Activated T-cell treated with anti-CD3 and anti-CD28 coated beads for 1 hour (primary cell): ENCODE data around the gene RHEX.
"Not testable (repeated sequence)": the region's sequence is repeated elsewhere in the genome, so short reads cannot be mapped to it uniquely, and the experiment has no call there.

Experiments
- DNase-seq: peaks from one replicate; pipeline ENCODE4 v3.0.0-alpha.2; 2020; ENCODE audit warnings: low read depth

Gene RHEX, protein sequence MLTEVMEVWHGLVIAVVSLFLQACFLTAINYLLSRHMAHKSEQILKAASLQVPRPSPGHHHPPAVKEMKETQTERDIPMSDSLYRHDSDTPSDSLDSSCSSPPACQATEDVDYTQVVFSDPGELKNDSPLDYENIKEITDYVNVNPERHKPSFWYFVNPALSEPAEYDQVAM

DNA sequence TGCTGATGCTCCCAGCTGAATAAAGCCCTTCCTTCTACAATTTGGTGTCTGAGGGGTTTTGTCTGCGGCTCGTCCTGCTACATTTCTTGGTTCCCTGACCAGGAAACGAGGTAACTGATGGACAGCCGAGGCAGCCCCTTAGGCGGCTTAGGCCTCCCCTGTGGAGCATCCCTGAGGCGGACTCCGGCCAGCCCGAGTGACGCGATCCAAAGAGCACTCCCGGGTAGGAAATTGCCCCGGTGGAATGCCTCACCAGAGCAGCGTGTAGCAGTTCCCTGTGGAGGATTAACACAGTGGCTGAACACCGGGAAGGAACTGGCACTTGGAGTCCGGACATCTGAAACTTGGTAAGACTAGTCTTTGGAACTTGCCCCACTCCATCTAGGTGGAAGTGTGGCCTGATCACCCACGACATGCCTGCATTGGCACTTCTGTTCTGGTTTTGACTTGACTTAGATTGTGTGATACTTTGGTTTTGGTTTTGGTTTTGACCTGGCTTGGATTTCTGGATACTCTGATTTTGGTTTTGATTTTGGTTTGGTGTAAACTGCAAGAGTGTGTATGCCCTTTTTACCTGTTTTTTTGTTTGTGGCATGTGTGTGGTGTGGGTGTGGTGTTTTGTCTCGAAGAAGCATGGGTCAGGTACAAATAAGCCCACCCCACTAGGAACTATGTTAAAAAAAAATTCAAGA lies at the start of gene RHEX:
TSS of gene RHEX (plus strand) at position 255 of the 692 bp plus-strand sequence. CDS start 44,656 bp downstream, outside the sequence.
- DNase-seq, result not testable (repeated sequence)

DNA sequence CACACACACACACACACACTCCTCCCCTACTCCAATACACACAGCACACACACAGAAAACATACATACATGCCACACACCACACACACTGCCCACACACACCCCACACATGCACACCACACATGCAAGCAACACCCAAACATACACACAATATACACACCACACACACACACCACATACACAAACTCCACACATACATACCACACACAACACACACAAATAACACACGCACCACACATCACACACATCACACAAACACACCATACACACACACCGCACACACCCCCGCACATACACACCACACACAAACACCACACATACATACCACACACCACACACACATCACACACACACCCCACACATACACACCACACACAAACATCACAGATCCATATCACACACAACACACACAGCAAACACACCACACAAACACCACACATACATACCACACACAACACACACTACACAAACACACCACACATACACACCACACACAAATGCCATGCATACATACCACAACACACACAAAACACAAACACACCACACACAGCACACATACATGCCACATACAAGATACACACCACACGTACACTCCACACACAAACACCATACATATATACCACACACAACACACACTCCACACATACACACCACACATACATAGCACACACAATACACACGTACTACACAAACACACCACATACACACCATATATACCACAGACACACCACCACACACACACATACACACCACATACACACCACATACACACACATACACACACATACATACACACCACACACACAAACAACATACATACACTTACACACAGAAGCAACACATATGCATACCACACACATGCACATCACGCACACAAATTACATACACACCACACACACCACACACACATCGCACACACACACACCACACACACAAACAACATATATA lies 48.8 kb upstream of the RHEX start:
- DNase-seq, result no peak

DNA sequence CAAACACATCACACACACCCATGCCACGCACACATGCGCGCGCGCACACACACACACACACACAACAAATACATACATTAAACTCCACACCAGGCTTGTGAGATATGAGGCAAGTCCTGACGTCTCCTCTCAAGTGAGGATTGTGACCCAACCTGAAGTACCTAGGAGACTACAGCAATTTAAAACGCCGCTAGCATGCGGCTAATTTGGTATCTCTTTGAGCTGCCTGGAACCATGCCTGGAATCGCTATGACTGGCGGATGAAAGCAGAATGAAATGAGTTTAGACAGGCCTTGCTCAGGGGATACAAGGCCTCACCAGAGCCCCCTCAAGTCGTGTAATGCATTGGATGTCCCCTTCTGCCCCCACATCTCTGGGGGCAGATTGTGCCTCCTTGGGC lies 48.1 kb upstream of the RHEX start:
- DNase-seq, result no peak

DNA sequence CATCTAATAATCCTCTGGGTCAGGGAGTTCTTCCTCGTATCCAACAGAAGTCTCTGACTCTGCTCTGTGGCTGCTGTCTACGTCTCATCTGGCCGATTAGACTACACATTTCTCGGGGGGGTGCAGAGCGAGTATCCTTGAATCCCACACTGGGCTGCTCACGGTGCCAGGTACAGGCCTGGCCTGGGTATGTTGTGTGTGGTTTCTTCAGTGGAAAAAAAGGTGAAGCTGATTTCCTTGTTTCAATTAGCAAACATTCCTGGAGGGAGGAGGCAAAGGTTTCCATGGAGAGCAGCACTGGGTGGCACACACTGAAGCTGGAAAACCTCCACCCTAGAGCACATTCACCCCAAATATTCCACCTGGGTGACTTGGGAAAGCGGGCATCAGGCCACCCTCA lies 47.7 kb upstream of the RHEX start:
- no peak for DNase-seq

DNA sequence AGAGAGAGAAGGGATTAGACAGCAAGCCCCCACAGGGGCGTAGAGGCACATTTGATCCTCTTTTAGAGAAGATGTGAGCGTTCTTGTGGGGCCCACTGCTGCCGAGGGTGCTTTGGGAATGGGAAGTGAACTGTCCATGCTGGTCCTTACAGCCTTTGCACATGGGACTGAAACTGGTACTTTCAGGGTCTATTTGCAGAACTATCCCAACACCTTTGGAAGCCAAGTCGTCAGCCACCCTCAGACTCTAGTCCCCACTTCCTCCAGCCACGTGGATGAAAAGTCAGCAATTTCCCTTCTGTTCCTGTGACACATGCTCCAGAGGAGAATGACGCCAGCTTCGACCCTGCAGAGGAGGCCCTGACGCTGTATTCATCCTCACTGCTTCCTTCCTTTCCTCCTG lies 47.2 kb upstream of the RHEX start:
- DNase-seq, result no peak

DNA sequence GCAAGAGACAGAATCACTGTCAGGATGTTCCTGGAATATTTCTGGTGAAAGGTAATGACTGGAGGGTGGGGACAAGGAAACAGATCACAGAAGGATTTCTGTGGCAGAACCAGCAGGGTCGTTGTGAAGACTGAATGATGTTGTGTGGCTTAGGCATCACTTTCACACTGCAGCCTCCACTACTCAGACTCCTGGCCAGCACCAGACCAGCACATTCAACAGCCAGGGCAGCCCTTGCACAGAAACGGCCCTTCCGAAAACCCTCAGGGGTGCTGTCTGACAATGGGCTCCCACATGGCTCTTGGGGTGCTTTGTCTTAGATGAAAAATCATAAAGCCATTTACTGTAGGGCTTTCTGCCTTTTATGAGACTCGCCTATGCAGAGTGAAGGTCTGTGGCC lies 46.0 kb upstream of the RHEX start:
- DNase-seq, result no peak

DNA sequence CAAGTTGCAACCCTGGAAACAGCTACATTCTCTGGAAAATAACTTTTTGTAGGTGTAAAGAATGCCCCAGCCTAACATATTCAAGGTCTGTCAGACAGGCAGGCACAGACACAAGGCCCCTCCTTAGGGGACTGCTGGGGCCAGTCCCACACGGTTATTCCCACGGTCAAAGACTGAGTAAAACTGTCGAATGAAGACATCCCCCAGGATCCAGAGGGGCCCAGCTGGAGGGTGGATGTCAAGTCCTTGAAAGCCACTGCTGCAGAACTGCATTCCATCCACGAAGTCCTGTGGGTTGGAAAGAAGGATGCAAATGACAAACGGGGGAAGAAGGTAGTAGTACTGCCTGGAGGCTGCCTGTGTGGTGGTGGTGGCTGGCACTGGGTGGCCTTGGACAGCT lies 42.9 kb upstream of the RHEX start:
- DNase-seq, result no peak

DNA sequence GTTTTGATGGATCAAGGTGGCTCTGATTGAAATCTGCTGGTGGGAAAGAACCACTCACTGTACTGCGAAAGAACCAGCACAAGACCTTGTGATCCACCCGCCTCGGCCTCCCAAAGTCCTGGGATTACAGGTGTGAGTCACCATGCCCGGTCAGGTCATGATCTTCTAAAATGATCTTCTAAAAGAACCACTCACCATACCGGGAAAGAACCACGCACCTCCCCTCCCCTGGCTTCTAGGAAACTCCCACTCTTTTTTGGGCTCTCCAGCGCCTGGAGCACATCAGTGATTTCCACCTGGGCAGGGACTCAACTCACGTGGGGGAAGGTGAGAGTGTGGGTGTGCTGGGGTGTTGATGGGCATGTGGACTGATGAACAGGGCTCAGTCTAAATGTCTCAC lies 41.9 kb upstream of the RHEX start:
- no peak for DNase-seq

DNA sequence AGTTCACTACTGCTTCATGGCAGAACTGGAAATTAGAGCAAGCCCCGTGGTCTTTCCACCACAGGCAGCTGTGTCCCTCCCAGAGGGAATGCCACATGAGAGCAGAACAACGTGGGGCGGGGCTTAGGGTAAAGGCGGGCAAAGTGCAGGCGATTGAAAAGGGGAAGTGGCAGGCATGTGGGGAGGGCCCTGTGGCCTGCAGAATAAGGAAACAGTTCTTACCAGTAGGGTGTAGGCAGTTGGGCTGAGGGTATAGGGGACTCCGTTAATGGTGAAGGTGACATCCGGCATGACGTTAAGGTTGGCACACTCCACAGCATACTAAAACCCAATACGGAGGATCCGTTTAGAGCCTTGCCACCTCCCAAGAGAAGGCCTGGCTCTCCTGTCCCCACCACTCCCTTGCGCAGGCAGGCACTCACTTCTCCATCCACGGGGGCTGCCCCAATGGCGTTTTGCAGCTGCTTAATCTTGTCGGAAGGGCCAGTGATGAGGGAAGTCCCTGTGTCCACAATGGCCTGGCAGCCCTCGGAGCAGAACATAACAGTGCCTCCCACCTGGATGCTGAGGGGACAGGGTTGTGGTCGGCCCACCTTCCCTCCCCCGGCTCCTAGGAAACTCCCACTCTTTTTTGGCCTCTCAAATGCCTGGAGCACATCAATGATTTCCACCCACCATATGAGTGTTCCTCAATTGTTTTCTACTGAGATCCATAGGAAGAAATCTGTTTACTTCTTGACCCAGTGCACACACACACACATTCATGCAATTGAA lies 40.7 kb upstream of the RHEX start:
- peak; percentile 4 for DNase-seq

DNA sequence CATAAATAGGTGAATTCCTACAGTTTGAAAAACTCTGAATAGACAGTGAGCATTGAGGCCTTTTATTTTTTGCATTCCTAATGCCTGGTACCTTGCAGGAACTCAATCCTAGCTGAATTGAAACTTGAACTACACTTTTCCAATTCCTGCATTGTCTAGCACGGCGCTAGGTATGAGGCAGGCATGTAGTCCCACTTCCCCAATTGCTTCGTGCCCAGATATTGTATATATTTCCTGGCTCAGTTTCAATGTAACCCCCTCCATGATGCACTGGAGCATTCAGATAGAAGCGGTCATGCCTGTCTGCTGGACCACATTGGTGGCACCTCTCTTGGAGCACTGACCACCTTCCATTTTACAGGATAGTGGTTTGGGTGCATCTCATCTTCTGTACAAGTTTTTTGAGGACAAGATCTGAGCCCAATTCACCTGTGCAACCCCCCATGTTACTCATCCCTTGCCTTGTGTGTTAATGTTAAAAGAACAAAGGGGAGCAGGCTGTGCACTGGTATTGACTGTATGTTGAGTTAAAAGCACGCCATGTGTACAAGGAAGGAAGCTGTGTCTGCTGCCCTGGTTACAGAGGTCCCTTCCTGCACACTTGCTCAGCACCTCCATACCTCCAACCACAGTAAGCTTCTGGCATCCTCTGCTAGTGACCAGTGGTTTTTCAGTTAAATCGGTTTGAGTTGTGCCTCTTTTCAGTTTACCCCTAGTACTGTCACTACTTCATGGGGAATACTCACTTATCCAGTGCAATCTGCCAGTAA lies 39.8 kb upstream of the RHEX start:
- DNase-seq, result no peak

DNA sequence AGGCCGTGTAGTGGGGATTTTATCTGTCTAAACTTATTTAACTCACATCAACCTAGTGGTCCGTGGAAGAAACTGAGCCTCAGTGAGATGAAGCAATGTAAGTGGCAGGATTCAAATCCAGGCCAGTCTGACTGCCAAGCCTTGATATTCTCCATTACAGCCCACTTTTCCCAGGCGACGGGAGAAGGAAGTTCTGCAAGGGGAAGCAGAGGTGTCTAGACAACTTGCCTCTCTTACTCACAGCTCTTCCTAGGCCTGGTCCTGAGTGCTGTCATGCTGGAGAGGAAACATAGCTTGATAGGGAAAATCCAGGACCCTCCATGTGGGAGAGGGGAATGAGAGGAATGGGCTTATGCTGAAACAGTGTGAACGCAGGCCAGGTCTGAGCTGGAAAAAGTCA lies 38.4 kb upstream of the RHEX start:
- no peak for DNase-seq

DNA sequence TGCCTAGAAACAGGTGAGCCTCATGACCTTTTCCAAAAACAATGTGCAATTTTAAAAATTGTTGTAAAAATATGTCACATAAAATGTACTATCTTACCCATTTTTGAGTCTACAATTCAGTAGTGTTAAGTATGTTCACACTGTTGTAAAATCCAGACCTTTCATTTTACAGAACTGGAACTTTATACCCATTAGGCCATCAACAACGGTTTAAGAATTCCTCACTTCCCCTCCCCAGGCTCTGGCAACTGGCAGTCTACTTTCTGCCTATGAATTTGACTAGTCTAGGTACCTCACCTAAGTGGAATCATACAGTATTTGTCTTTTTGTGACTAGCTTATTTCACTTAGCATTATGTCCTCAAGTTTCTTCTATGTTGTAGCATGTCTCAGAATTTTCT lies 37.9 kb upstream of the RHEX start:
- no peak for DNase-seq

DNA sequence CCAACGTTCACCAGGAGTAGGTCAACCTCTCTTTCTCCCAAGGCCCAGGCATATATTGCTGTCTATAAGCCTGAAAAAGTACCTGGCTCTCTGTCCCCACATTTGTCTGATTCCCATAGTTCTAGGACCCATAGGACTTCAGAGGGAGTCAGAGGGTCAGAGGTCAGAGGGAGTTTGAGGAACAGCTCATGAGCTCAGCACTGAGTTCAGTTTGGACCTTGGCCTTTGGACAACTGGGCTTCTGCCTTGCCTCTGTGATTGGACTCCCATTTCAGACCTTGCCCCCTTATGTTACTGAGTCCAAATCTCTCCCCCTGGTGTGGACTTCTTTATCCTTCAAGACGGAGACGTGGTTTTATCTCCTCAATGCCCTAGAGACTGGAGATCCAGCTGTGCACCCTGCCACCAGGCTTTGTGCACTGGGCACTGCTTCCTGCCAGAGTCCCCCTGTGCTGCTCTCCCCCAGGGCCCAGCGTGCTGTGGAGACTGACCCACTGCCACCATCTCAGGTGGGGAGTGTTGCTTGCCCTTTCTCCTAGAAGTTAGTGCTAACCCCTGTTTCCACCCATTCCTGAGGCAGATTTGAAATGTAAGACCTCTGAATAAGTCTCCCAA lies 32.5 kb upstream of the RHEX start:
- no peak for DNase-seq

DNA sequence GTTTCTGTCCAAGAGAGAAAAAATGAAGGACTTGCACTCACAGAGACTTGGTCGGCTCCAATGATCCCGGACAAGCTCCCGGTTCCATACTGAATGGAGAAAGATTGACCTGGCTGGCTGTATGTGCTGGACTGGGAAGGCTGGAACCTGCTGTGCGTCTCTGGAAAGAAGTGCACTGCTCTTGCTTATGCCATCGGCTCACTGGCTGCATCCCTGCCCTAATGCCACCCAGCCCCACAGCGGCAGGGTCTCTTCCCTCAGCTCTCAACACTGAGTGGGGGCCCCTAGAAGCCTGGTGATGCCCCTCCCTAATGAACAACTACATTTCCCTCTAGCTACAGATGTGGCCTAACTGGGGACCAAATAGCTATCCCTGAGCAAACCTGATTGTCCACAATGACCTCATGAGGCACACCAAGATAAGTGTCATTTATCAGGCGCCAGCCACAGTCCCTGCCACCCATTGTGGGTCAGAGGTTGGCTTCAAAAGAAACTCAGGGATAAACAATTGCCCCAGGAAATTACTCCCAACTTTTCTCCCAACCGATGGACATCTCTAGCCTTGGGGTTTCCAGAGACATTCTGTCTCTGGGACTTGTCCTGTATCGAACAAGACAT lies 31.9 kb upstream of the RHEX start:
- no peak for DNase-seq

DNA sequence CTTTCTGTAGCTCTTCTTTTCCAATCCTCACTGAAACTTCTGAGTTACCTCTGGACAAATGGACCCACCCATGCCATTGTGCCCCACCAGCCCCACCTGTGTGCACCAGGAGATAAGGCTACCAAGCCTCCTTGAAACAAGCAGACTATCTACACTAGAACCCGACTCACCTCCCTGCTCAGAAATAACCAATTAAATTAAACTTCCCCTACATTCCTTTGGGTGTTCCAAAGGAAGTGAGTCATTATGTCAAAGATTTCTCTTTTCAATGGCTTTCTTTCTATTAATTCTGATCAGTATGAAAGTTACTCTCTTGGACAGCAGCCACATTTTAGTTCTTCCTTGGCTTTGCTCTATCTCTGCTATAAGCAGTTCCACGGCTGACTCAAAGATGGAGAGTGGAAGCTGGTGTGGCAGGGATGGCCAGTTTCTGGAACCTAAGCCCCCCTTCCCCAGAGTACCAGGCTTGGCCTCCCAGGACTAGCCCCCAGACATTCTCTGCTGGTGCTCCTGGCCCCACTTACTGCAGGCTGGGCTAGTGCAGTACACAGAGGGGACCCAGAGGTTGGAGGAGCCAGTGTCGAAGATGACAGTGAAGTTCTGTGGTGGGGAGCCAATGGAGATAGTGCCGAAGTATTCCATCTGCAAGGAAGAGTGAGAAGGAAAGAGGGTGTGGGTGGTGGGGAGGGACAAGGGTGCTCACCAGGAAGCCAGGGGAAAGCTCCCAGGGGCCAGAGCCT lies 31.2 kb upstream of the RHEX start:
- no peak for DNase-seq

DNA sequence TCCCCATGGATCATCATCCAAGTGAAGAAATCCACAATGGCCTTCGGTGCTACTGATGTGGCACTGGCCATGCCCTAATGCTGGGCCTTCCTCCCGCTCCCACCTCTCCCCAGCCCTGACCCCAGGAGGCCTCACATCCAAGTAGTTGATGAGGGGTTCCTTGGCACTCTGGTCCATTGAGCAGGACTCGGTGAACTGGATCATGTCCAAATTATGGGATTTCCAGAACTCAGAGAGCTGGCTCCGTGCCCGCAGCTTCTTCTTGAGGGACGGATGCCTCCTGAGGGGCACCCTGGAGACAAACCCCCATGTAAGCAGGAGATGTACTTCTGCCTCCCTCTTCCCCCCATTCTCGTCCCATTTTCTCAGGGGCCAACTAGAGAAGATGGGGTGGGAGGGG lies 30.2 kb upstream of the RHEX start:
- no peak for DNase-seq

DNA sequence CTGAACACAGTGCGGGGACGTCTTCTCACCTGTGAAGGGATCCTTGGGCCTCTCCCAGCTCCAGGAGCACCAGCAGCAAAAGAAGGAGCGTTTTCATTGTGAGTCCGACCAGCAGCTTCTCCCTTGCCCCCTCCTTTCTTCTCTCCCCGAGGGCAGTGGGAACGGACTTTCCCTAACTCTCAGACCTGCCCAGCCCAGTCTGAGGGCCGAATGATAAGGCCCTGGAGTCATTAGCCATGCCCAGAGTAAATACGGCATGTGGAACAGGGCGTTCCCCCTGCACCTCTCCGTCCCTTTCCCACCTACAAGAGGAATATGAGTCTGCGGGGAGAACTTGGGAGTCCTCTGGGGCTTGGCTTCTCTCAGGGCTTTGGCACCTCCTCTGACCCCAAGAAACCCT lies 29.3 kb upstream of the RHEX start, which contains the start of gene CTSE:
TSS of gene CTSE (minus strand) at position 201 of the 400 bp plus-strand sequence. CDS start at position 97, 104 bp downstream.
- DNase-seq, result no peak

DNA sequence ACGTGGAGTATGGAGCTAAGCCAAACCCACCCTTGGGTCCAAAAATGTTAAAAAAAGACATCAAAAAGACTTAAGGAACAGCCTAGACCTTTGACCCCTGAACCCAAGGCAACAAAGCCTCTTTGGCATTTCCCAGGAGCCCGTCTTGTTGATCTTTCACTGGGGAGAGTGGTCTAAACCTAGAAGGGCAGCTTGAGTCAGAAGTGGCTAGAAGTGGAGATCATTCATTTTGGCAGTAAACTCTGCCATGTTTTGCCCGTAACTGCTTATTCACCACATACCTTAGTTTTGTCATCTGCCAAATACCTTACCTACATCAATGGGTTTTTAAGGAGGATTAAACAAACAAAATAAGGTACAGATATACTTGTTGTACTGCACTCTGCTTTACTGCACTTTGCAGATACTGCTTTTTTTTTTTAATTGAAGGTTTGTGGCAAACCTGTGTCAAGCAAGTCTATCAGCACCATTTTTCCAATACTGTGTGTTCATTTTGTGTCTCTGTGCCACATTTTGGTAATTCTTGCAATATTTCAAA lies 27.6 kb upstream of the RHEX start:
- DNase-seq, result no peak

DNA sequence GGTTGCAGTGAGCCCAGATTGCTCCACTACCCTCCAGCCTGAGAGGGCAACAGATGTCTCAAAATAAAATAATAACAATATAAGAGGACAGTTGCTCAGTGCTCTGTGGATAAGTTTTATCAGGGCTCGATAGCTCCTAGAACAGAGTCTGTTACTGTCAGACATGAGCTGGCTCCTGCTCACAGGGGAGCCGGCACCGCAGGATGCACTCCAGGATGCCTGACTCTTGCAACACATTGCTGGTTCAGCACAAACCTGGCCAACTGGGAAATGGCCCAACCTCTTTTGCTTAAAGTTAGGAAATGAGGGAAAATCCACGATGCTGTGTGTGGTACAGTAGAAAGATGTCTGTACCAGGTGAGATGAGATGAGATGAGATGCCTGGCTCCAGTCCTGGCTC lies 23.5 kb upstream of the RHEX start:
- no peak for DNase-seq
